Right lobe of liver (tissue), 6 donors: ENCODE results near the gene RBMS2. TPM values are rescaled to one million over a fixed set of nuclear protein-coding genes. Genes with fewer than 3 reads are reported as not detected.
"Not testable (repeated sequence)": the region's sequence is repeated elsewhere in the genome, so short reads cannot be mapped to it uniquely, and the experiment has no call there.

Experiments
- ATAC-seq, 4 donors: fragments of 200-7000 bp; cut with Tn5 transposase; one replicate each; pipeline ENCODE4 v1.9.1; 2020; ENCODE audit warnings: mild to moderate bottlenecking in 4 of 4, moderate library complexity in 4 of 4
- DNase-seq, 3 donors: peaks; one replicate each; pipeline ENCODE4 v3.0.0-alpha.2; 2020
- H3K27ac ChIP-seq, 3 donors: fragments of 200-600 bp; one replicate each; pipeline ENCODE4 v1.8.0; 2022
- H3K27me3 ChIP-seq, 2 donors: fragments of 200-600 bp; one replicate each; pipeline ENCODE4 v1.8.0; 2022
- H3K36me3 ChIP-seq, 4 donors: fragments of 200-600 bp; sonication (generic) in 1 of 4; one replicate each; pipeline versions ENCODE4 v1.5.1 to v1.8.0; 2017 to 2022; ENCODE audit warnings: control low read depth in 1 of 4
- H3K4me1 ChIP-seq, 4 donors: fragments of 200-600 bp; sonication (generic) in 1 of 4; one replicate each; pipeline versions ENCODE4 v1.5.1 to v1.8.0; 2017 to 2022; ENCODE audit warnings: control low read depth in 1 of 4
- H3K4me3 ChIP-seq, 3 donors: fragments of 200-600 bp; one replicate each; pipeline ENCODE4 v1.8.0; 2022
- H3K9me3 ChIP-seq, 4 donors: fragments of 200-600 bp; sonication (generic) in 1 of 4; one replicate each; pipeline versions ENCODE4 v1.5.1 to v1.8.0; 2017 to 2022; ENCODE audit warnings: control low read depth in 1 of 4
- CTCF ChIP-seq, 4 donors: fragments of 200-600 bp in 3 of 4; fragments of 450-650 bp in 1 of 4; IDR thresholded peaks; one replicate each; pipeline versions ENCODE4 v1.5.1 to v1.8.0; 2016 to 2022; ENCODE audit warnings: antibody characterized with exemption in 4 of 4, mild to moderate bottlenecking in 2 of 4
- POLR2A ChIP-seq: fragments of 450-650 bp; IDR thresholded peaks from one replicate; pipeline ENCODE4 v1.6.1; 2017; ENCODE audit warnings: antibody characterized with exemption, mild to moderate bottlenecking
- whole genome bisulfite sequencing: methylation state at CpG from one replicate; pipeline ENCODE4 v1.1.6; 2018; ENCODE audit warnings: low coverage, low lambda C conversion rate; ENCODE audit not compliant: insufficient coverage; ENCODE audit errors: missing lambda C conversion rate; 5-methylcytosine and 5-hydroxymethylcytosine counted together
- intact Hi-C, 2 donors: fragments of 100-400 bp; cut with DNase I; formaldehyde crosslinking; loops; one replicate each; pipeline versions ENCODE4 v1.11.2 to v1.14.1; 2022
- total RNA-seq, 6 experiments: library from RNA; depleted of rRNA in 2 of 6; stranded (reverse); fragments of >200 nt in 2 of 6; fragmentation: NEBNext Ultra II Directional in 3 of 6; extraction: Animal tissue kit (Norgen Biotek cat#: 25700) in 3 of 6; gene quantifications; one replicate each; pipeline versions ENCODE4 v1.1.0 to v1.2.4, GENCODE V29; 2016 to 2023
- donor health status: DM: no; HTN: yes; CAD: no.
- donor health status: DM: no; HTN: no; CAD: no.
- donor health status: DM: no; HTN: no; CAD: no.
- donor health status: DM: no; HTN: yes; CAD: no.
- donor health status: DM: no; HTN: yes; CAD: no.

The RBMS2 gene
- total RNA-seq, 6 experiments from 2014 or later: 3.4 to 6.4 (median 4.3) TPM

DNA sequence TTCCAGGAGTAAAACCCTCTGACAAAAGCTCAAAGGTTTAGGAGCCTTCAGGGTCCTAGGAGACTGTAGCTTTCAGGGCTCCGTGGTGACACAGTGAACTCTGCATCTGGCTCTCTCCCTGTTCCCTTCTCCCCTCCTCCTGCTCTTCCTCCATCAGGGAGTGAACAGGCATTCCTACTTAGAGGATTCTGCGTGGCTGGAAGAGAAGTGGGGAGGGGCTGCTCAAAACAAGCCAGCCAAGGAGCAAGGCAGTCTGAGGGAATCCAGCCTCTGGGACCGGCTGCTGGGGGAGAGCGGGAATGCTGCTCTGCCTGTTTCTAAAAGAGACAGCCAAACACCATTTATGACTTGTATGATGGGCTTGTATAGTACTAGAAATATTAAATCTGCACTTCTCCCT, 49.5 kb downstream of the RBMS2 start:
- Histone ChIP-seq H3K9me3 (no peaks in the 10 kb centered on the region), H3K27me3 (no peaks in the 10 kb centered on the region), H3K4me1 (peaks cover 0 to 5% (median 0%) of the 10 kb centered on the region in 4 donors), H3K36me3 (no peaks in the 10 kb centered on the region), H3K4me3 (no peak overlapping the region), H3K27ac (no peak overlapping the region)
- intact Hi-C loops: loop anchor here (5.0 kb wide), 2 partner anchors 49 to 54 kb away; partner anchors contain the start of gene RBMS2 (in 1 of the 2)
- WGBS: 67% methylated on average over 3 of the region's 4 CpGs
- no peak for DNase-seq
- TF ChIP-seq CTCF (IDR thresholded peaks at IDR 0.05): no peak
- TF ChIP-seq POLR2A: no peak
- ATAC-seq: no peak

GRCh38 chr12:56572288-56572687, 50.7 kb downstream of the RBMS2 start:
- Histone ChIP-seq H3K4me1 (peaks cover 0 to 5% (median 0%) of the 10 kb centered on the region in 4 donors), H3K9me3 (no peaks in the 10 kb centered on the region), H3K27me3 (no peaks in the 10 kb centered on the region), H3K4me3 (no peak overlapping the region), H3K27ac (no peak overlapping the region), H3K36me3 (no peaks in the 10 kb centered on the region)
- 78% methylated on average over 1 of the region's 1 CpG for WGBS
- intact Hi-C loops: loop anchor here (5.0 kb wide), 2 partner anchors 50 to 55 kb away; partner anchors contain the start of gene RBMS2 (in 1 of the 2)
- ATAC-seq (no peak), DNase-seq (no peak)
- no peak for TF ChIP-seq CTCF (IDR thresholded peaks at IDR 0.05)
- no peak for TF ChIP-seq POLR2A

DNA sequence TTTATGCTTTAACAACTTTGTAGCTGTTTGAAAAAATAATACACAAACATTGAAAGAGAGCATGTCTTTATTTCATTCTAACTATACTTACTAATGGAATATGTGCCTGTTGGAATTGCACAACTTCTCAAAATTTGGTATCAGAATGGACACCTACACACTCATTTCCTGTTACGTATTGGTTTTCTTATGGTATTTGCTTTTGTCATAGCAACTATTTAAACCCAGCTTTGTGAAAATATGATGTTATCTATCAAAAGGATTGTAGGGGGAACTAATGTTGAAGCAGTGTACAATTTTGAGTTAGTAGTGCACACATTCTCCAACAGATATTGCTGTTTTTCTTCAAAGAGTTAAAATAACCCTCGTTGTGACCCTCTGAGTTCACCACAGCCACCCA, 52.6 kb downstream of the RBMS2 start:
- Histone ChIP-seq H3K27ac (no peak overlapping the region), H3K36me3 (no peaks in the 10 kb centered on the region), H3K27me3 (no peaks in the 10 kb centered on the region), H3K9me3 (no peaks in the 10 kb centered on the region), H3K4me3 (no peak overlapping the region), H3K4me1 (peaks cover 0 to 5% (median 0%) of the 10 kb centered on the region in 4 donors)
- ATAC-seq: no peak
- DNase-seq: no peak
- TF ChIP-seq CTCF (IDR thresholded peaks at IDR 0.05): no peak
- no peak for TF ChIP-seq POLR2A
- 28% methylated on average over 2 of the region's 2 CpGs for WGBS
- intact Hi-C loops: loop anchor here (5.0 kb wide), 2 partner anchors 52 to 57 kb away; partner anchors contain the start of gene RBMS2 (in 1 of the 2)

GRCh38 chr12:56577248-56577647, 55.6 kb downstream of the RBMS2 start:
- WGBS: 84% methylated on average over 6 of the region's 7 CpGs
- ATAC-seq, H3K27ac ChIP-seq, DNase-seq, H3K4me1 ChIP-seq, H3K9me3 ChIP-seq, H3K27me3 ChIP-seq, H3K4me3 ChIP-seq, H3K36me3 ChIP-seq, intact Hi-C loops: not testable (repeated sequence)

- H3K36me3 ChIP-seq: no peaks in the 10 kb centered on the region
These were observed 57.4 kb downstream of the RBMS2 start for GRCh38 chr12:56578983-56579546.

More at GRCh38 chr12:56578983-56579546, 57.4 kb downstream of the RBMS2 start:
- TF ChIP-seq POLR2A (no peak), CTCF (IDR thresholded peaks at IDR 0.05) (no peak)
- DNase-seq (no peak), ATAC-seq (no peak)
- intact Hi-C loops: no loop called here
- WGBS: 93% methylated on average over 9 of the region's 10 CpGs
- H3K27ac ChIP-seq: no peak overlapping the region
- H3K9me3 ChIP-seq: no peaks in the 10 kb centered on the region
- no peaks in the 10 kb centered on the region for H3K27me3 ChIP-seq
- no peaks in the 10 kb centered on the region for H3K4me1 ChIP-seq
- H3K4me3 ChIP-seq: no peak overlapping the region
